AG04450 (cell line): Measurements from ENCODE around the gene CHCHD6. TPM values are rescaled to one million over a fixed set of nuclear protein-coding genes. Genes with fewer than 3 reads are reported as not detected.

Source experiments
- CTCF ChIA-PET: fragments of 300-600, 350-600 bp; formaldehyde crosslinking; extraction: SDS; loops from one replicate; lab custom pipeline; 2022; ENCODE audit warnings: antibody characterized with exemption, inconsistent platforms; lab: Charles Lee
- POLR2A ChIA-PET: fragments of 350-600 bp; formaldehyde crosslinking; extraction: SDS; loops from one replicate; lab custom pipeline; 2021; ENCODE audit warnings: antibody characterized with exemption, inconsistent platforms; lab: Yijun Ruan, JAX
- DNase-seq: peaks from one replicate; pipeline ENCODE4 v3.0.0-alpha.2; 2011; ENCODE audit warnings: low read depth, low spot score
- H3K27ac ChIP-seq: one replicate; pipeline ENCODE4 v1.5.1; 2012; ENCODE audit warnings: low read depth, low read length, control low read depth
- H3K27me3 ChIP-seq: one replicate; pipeline ENCODE4 v1.6.0; 2012; ENCODE audit warnings: low read length; ENCODE audit not compliant: control insufficient read depth, insufficient read depth
- H3K4me3 ChIP-seq: 2 replicates; pipeline ENCODE4 v1.5.1; 2011; ENCODE audit warnings: mild to moderate bottlenecking, low read depth, low read length, control low read depth
- H3K9me3 ChIP-seq: 2 replicates; pipeline ENCODE4 v1.5.1; 2012; ENCODE audit warnings: low read length; ENCODE audit not compliant: control insufficient read depth, insufficient read depth
- polyA plus RNA-seq: library from polyadenylated mRNA; depleted of rRNA; stranded (reverse); fragments of >200 nt; gene quantifications from 2 replicates; pipeline ENCODE4 v1.2.3, GENCODE V29; 2011
- TF ChIP-seq, protein P1 (sequence below): IDR thresholded peaks from 2 replicates; pipeline ENCODE4 v1.5.1; 2011; ENCODE audit warnings: low read depth, low read length, control low read depth, inconsistent platforms

CHCHD6 gene
- polyA plus RNA-seq, 1 experiment: 14.0 TPM

- ChIA-PET POLR2A (no interaction called here), CTCF (no interaction called here)
- Histone ChIP-seq H3K27me3 (peaks cover 60% of the 10 kb centered on the region), H3K9me3 (peaks cover 9% of the 10 kb centered on the region), H3K27ac (no peak overlapping the region), H3K4me3 (no peak overlapping the region)
- no peak for DNase-seq
- TF ChIP-seq, protein P1, sequence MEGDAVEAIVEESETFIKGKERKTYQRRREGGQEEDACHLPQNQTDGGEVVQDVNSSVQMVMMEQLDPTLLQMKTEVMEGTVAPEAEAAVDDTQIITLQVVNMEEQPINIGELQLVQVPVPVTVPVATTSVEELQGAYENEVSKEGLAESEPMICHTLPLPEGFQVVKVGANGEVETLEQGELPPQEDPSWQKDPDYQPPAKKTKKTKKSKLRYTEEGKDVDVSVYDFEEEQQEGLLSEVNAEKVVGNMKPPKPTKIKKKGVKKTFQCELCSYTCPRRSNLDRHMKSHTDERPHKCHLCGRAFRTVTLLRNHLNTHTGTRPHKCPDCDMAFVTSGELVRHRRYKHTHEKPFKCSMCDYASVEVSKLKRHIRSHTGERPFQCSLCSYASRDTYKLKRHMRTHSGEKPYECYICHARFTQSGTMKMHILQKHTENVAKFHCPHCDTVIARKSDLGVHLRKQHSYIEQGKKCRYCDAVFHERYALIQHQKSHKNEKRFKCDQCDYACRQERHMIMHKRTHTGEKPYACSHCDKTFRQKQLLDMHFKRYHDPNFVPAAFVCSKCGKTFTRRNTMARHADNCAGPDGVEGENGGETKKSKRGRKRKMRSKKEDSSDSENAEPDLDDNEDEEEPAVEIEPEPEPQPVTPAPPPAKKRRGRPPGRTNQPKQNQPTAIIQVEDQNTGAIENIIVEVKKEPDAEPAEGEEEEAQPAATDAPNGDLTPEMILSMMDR: no peak
These were observed 40.8 kb upstream of the CHCHD6 start for GRCh38 chr3:126663257-126663656.

- no peak overlapping the region for H3K27ac ChIP-seq
- peaks cover 59% of the 10 kb centered on the region for H3K27me3 ChIP-seq
- TF ChIP-seq, protein P1: no peak
- ChIA-PET CTCF (no interaction called here), POLR2A (no interaction called here)
- DNase-seq: no peak
- H3K9me3 ChIP-seq: peaks cover 7% of the 10 kb centered on the region
- H3K4me3 ChIP-seq: no peak overlapping the region
These were observed 40.3 kb upstream of the CHCHD6 start for GRCh38 chr3:126663750-126664149.

GRCh38 chr3:126664591-126665214, 39.3 kb upstream of the CHCHD6 start:
- H3K27ac ChIP-seq: no peak overlapping the region
- POLR2A ChIA-PET: no interaction called here
- H3K4me3 ChIP-seq: no peak overlapping the region
- CTCF ChIA-PET: interaction anchor here (1.1 kb wide), 1 partner anchor 13 kb away, joined by 3 read pairs; no protein-coding TSS in a partner anchor
- no peak for DNase-seq
- H3K27me3 ChIP-seq: peaks cover 55% of the 10 kb centered on the region
- H3K9me3 ChIP-seq: peaks cover 7% of the 10 kb centered on the region
- TF ChIP-seq, protein P1: peak; percentile 39

- Histone ChIP-seq H3K4me3 (no peak overlapping the region), H3K27ac (no peak overlapping the region), H3K27me3 (peaks cover 49% of the 10 kb centered on the region), H3K9me3 (peaks cover 7% of the 10 kb centered on the region)
- ChIA-PET CTCF (interaction anchor here (1.1 to 1.3 kb wide), 2 partner anchors 12 to 15 kb away, joined by 3 read pairs; no protein-coding TSS in a partner anchor), POLR2A (no interaction called here)
- TF ChIP-seq, protein P1: no peak
- DNase-seq: no peak
These were observed 38.7 kb upstream of the CHCHD6 start for GRCh38 chr3:126665221-126665936.
